Measurements from ENCODE around the gene C1orf56.
"Not testable (repeated sequence)": the region's sequence is repeated elsewhere in the genome, so short reads cannot be mapped to it uniquely, and the experiment has no call there.

C1orf56 gene

GRCh38 chr1:151061704-151062103 lies 14.2 kb downstream of the C1orf56 start:
- DNase-seq (ENCODE audit: low spot score), result no peak

- peak; percentile 89 for DNase-seq (ENCODE audit: low spot score)
Observed at GRCh38 chr1:151062741-151063371, 15.3 kb downstream of the C1orf56 start.

GRCh38 chr1:151065089-151065645 lies 17.6 kb downstream of the C1orf56 start:
- DNase-seq (ENCODE audit: low spot score), result no peak

- no peak for DNase-seq (ENCODE audit: low spot score)
Observed at GRCh38 chr1:151067185-151067584, 19.6 kb downstream of the C1orf56 start.

- no peak for DNase-seq (ENCODE audit: low spot score)
Observed at GRCh38 chr1:151069103-151069486, 21.5 kb downstream of the C1orf56 start.

- peak; percentile 86 for DNase-seq (ENCODE audit: low spot score)
Observed at GRCh38 chr1:151070474-151071276, 23.1 kb downstream of the C1orf56 start, which contains the start of gene GABPB2. Gene GABPB2 (plus strand): TSS chr1:151070761. CDS start chr1:151088190, 17,429 bp downstream.

- no peak for DNase-seq (ENCODE audit: low spot score)
Observed at GRCh38 chr1:151072224-151072623, 24.7 kb downstream of the C1orf56 start.

- DNase-seq (ENCODE audit: low spot score), result no peak
Observed at GRCh38 chr1:151085953-151086559, 38.5 kb downstream of the C1orf56 start.

GRCh38 chr1:151097426-151097825 lies 49.9 kb downstream of the C1orf56 start:
- DNase-seq (ENCODE audit: low spot score), result not testable (repeated sequence)

GRCh38 chr1:151098126-151098525 lies 50.6 kb downstream of the C1orf56 start:
- no peak for DNase-seq (ENCODE audit: low spot score)
